Keratinocyte (primary cell): ENCODE measurements around the gene NDRG2.
"Not testable (repeated sequence)": the region's sequence is repeated elsewhere in the genome, so short reads cannot be mapped to it uniquely, and the experiment has no call there.

ENCODE experiments used
- EZH2 ChIP-seq: IDR thresholded peaks from one replicate; pipeline ENCODE4 v1.6.1; 2012; ENCODE audit warnings: inconsistent platforms, mild to moderate bottlenecking, low read length, moderate library complexity
- TF ChIP-seq, protein P1 (sequence below), 3 experiments: IDR thresholded peaks in 1 of 3; conservative IDR thresholded peaks in 1 of 3; optimal IDR thresholded peaks in 1 of 3; 2 replicates in 2 of 3; 3 replicates in 1 of 3; pipeline versions ENCODE3 to v1.5.1; 2011; ENCODE audit warnings: low read length in 3 of 3, mild to moderate bottlenecking in 3 of 3, moderate library complexity in 2 of 3, control low read depth in 1 of 3, inconsistent platforms in 1 of 3; ENCODE audit not compliant: insufficient read depth in 2 of 3; ENCODE audit errors: extremely low read depth in 1 of 3

DNA sequence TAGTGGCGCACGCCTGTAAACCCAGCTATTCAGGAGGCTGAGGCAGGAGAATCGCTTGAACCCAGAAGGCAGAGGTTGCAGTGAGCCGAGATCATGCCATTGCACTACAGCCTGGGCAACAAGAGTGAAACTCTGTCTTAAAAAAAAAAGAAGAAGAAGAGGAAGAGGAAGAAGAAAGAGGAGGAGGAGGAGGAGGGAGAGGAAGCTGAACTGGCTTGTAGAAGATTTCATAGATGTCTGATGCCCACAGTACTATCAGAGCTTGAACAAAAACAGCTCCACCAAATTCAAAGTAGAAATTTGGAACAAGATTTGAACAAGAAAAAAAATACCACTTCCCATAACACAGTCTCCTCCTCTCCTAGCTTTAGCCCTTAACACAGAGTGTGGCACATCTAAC lies 39.2 kb downstream of the NDRG2 start:
- TF ChIP-seq EZH2: not testable (repeated sequence)
- TF ChIP-seq, protein P1, sequence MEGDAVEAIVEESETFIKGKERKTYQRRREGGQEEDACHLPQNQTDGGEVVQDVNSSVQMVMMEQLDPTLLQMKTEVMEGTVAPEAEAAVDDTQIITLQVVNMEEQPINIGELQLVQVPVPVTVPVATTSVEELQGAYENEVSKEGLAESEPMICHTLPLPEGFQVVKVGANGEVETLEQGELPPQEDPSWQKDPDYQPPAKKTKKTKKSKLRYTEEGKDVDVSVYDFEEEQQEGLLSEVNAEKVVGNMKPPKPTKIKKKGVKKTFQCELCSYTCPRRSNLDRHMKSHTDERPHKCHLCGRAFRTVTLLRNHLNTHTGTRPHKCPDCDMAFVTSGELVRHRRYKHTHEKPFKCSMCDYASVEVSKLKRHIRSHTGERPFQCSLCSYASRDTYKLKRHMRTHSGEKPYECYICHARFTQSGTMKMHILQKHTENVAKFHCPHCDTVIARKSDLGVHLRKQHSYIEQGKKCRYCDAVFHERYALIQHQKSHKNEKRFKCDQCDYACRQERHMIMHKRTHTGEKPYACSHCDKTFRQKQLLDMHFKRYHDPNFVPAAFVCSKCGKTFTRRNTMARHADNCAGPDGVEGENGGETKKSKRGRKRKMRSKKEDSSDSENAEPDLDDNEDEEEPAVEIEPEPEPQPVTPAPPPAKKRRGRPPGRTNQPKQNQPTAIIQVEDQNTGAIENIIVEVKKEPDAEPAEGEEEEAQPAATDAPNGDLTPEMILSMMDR (optimal IDR thresholded peaks at IDR 0.05 in 1 of 3, IDR thresholded peaks at IDR 0.05 in 1 of 3, conservative IDR thresholded peaks at IDR 0.05 in 1 of 3; ENCODE audit: extremely low read depth in 1 of 3, insufficient read depth in 2 of 3, low read length in 3 of 3): not testable (repeated sequence)
